ENCODE data around the gene CYP2C18.

The CYP2C18 gene

DNA sequence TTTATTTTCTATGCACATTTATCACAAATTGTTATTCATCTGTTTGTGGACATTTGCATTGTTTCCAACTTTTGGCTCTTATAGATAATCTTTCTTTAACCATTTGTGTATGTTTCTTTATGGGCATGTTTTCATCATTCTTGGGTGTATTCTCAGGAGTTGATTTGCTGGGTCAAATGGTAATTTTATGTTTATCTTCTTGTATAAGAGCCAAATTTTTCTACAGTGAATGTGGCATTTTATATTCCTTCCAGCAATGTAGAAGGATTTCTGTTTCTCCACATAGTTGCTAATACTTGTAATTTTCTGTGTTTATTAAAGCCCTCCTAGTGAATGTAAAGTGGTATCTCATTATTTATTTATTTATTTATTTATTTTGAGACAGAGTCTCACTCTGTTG, 100.7 kb downstream of the CYP2C18 start:
- no peak for FAIRE-seq
- TF ChIP-seq, protein P1, sequence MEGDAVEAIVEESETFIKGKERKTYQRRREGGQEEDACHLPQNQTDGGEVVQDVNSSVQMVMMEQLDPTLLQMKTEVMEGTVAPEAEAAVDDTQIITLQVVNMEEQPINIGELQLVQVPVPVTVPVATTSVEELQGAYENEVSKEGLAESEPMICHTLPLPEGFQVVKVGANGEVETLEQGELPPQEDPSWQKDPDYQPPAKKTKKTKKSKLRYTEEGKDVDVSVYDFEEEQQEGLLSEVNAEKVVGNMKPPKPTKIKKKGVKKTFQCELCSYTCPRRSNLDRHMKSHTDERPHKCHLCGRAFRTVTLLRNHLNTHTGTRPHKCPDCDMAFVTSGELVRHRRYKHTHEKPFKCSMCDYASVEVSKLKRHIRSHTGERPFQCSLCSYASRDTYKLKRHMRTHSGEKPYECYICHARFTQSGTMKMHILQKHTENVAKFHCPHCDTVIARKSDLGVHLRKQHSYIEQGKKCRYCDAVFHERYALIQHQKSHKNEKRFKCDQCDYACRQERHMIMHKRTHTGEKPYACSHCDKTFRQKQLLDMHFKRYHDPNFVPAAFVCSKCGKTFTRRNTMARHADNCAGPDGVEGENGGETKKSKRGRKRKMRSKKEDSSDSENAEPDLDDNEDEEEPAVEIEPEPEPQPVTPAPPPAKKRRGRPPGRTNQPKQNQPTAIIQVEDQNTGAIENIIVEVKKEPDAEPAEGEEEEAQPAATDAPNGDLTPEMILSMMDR (IDR thresholded peaks at IDR 0.05; ENCODE audit: insufficient read depth, missing control alignments): no peak
- DNase-seq (ENCODE audit: insufficient read length, low spot score): no peak

DNA sequence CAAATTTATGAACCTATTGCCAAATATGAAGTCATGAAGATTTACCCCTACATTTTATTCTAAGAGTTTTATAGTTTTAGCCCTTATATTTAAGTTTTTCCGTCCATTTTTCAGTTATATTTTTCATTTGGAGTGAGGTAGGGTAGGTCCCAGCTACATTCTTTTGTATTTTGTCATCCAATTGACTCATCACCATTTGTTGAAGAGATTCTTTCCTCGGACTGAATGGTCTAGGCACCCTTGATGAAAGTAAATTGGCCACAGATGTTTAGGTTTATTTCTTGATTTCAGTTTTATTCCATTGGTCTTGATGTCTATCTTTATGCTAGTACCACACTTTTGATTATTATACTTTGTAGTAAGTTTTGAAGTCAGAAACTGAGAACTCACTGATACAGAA, 101.7 kb downstream of the CYP2C18 start:
- DNase-seq (ENCODE audit: insufficient read length, low spot score) (no peak), FAIRE-seq (no peak)
- TF ChIP-seq, protein P1 (IDR thresholded peaks at IDR 0.05; ENCODE audit: insufficient read depth, missing control alignments): no peak
